H1 (cell line): ENCODE results near the gene CIRBP. TPM values are rescaled to one million over a fixed set of nuclear protein-coding genes. Genes with fewer than 3 reads are reported as not detected.
A peak's percentile ranks its signal among the peaks of the same experiment; 100 is the strongest.

ENCODE experiments used
- CTCF ChIA-PET: fragments of 300-600 bp; sonication (Branson Sonifier 250); formaldehyde crosslinking; loops from one replicate; lab custom pipeline; 2021; ENCODE audit not compliant: partially characterized antibody; lab: Charles Lee
- POLR2A ChIA-PET: fragments of 300-600 bp; sonication (Branson Sonifier 250); formaldehyde crosslinking; loops from one replicate; lab custom pipeline; 2021; ENCODE audit warnings: inconsistent platforms; ENCODE audit not compliant: partially characterized antibody; lab: Charles Lee
- DNase-seq, 2 experiments: peaks; one replicate each; pipeline versions ENCODE4 v3.0.0 to v3.0.0-alpha.2; 2010 to 2022; ENCODE audit warnings: low spot score in 2 of 2, low read depth in 1 of 2, mixed read lengths in 1 of 2
- FAIRE-seq: peaks from 2 replicates; lab custom pipeline; 2011; peaks lifted over from hg19 to GRCh38; lab: Jason Lieb, UNC
- H2AFZ ChIP-seq: 2 replicates; pipeline ENCODE4 v1.8.1; 2012; ENCODE audit warnings: low read length, inconsistent platforms
- H2AK5ac ChIP-seq: 2 replicates; pipeline ENCODE4 v1.6.1; 2013; ENCODE audit warnings: low read depth, low read length
- H2BK120ac ChIP-seq: replicated peaks from 2 replicates; pipeline ENCODE3; 2013; ENCODE audit warnings: low read depth, low read length, inconsistent platforms
- H2BK12ac ChIP-seq: 2 replicates; pipeline ENCODE4 v1.6.1; 2013; ENCODE audit warnings: low read depth, low read length
- H2BK15ac ChIP-seq: 2 replicates; pipeline ENCODE4 v1.6.1; 2013; ENCODE audit warnings: low read length
- H2BK20ac ChIP-seq: 2 replicates; pipeline ENCODE4 v1.6.1; 2013; ENCODE audit warnings: low read length
- H2BK5ac ChIP-seq: 2 replicates; pipeline ENCODE4 v1.6.1; 2013; ENCODE audit warnings: low read depth, low read length
- H3K14ac ChIP-seq: 2 replicates; pipeline ENCODE4 v1.6.1; 2013; ENCODE audit warnings: inconsistent platforms; ENCODE audit not compliant: insufficient read length
- H3K18ac ChIP-seq: 2 replicates; pipeline ENCODE4 v1.6.1; 2013; ENCODE audit warnings: low read length; ENCODE audit errors: extremely low read depth
- H3K23ac ChIP-seq: 2 replicates; pipeline ENCODE4 v1.6.1; 2013; ENCODE audit warnings: inconsistent platforms; ENCODE audit not compliant: insufficient read length
- H3K23me2 ChIP-seq: 2 replicates; pipeline ENCODE4 v1.6.1; 2013; ENCODE audit warnings: low read depth, low read length
- H3K27ac ChIP-seq: 2 replicates; pipeline ENCODE4 v1.6.1; 2011; ENCODE audit warnings: low read depth, low read length, inconsistent platforms
- H3K27me3 ChIP-seq, 4 experiments: replicated peaks in 1 of 4; 1 replicate in 1 of 4; 2 replicates in 3 of 4; pipeline versions ENCODE4 v1.6.1 to v1.8.1; 2011 to 2013; ENCODE audit warnings: low read length in 3 of 4, mild to moderate bottlenecking in 3 of 4, inconsistent platforms in 2 of 4, mixed read lengths in 2 of 4, moderate library complexity in 1 of 4; ENCODE audit not compliant: control insufficient read depth in 3 of 4, insufficient read depth in 3 of 4; ENCODE audit errors: extremely low read depth in 1 of 4
- H3K36me3 ChIP-seq, 4 experiments: 2 replicates each; pipeline versions ENCODE4 v1.6.1 to v1.8.1; 2011 to 2013; ENCODE audit warnings: mild to moderate bottlenecking in 4 of 4, low read length in 3 of 4, moderate library complexity in 2 of 4, control low read depth in 1 of 4, inconsistent platforms in 1 of 4; ENCODE audit not compliant: insufficient read depth in 4 of 4, control insufficient read depth in 2 of 4
- H3K4ac ChIP-seq: replicated peaks from 2 replicates; pipeline ENCODE3; 2013; ENCODE audit warnings: low read length, low read depth, mixed read lengths, inconsistent platforms; ENCODE audit not compliant: insufficient read length
- H3K4me1 ChIP-seq, 4 experiments: replicated peaks in 1 of 4; 1 replicate in 1 of 4; 2 replicates in 3 of 4; pipeline versions ENCODE4 v1.6.1 to v1.8.1; 2011 to 2013; ENCODE audit warnings: low read length in 3 of 4, inconsistent platforms in 2 of 4, mixed read lengths in 1 of 4; ENCODE audit not compliant: insufficient read depth in 4 of 4, control insufficient read depth in 3 of 4
- H3K4me2 ChIP-seq, 2 experiments: 2 replicates each; pipeline versions ENCODE4 v1.6.1 to v1.8.1; 2011 to 2013; ENCODE audit warnings: low read depth in 2 of 2, low read length in 2 of 2, control low read depth in 1 of 2, inconsistent platforms in 1 of 2, mild to moderate bottlenecking in 1 of 2; ENCODE audit not compliant: insufficient read depth in 1 of 2
- H3K4me3 ChIP-seq, 4 experiments: fragments of 200-600, 300-600 bp in 1 of 4; sonication (generic), shearing (Covaris generic), sonication (Bioruptor Twin) in 1 of 4; 2 replicates each; pipeline versions ENCODE4 v1.5.1 to v1.8.1; 2011 to 2016; ENCODE audit warnings: low read length in 4 of 4, low read depth in 3 of 4, control low read depth in 2 of 4, inconsistent platforms in 2 of 4, mild to moderate bottlenecking in 2 of 4, mixed read lengths in 1 of 4, moderate library complexity in 1 of 4; ENCODE audit not compliant: insufficient read depth in 2 of 4; ENCODE audit errors: extremely low read depth in 1 of 4
- H3K56ac ChIP-seq: replicated peaks from 2 replicates; pipeline ENCODE3; 2013; ENCODE audit warnings: low read depth, mild to moderate bottlenecking, mixed read lengths, low read length, inconsistent platforms; ENCODE audit not compliant: insufficient read length
- H3K79me1 ChIP-seq: 2 replicates; pipeline ENCODE4 v1.6.1; 2013; ENCODE audit warnings: low read depth, low read length, control low read depth
- H3K79me2 ChIP-seq, 2 experiments: 2 replicates each; pipeline versions ENCODE4 v1.6.1 to v1.8.1; 2012 to 2013; ENCODE audit warnings: low read length in 2 of 2, mild to moderate bottlenecking in 2 of 2, inconsistent platforms in 1 of 2; ENCODE audit not compliant: insufficient read depth in 2 of 2, control insufficient read depth in 1 of 2
- H3K9ac ChIP-seq, 4 experiments: replicated peaks in 1 of 4; 1 replicate in 1 of 4; 2 replicates in 3 of 4; pipeline versions ENCODE4 v1.6.1 to v1.8.1; 2011 to 2013; ENCODE audit warnings: low read depth in 3 of 4, low read length in 3 of 4, control low read depth in 2 of 4, mild to moderate bottlenecking in 2 of 4, moderate library complexity in 2 of 4, inconsistent platforms in 1 of 4; ENCODE audit errors: extremely low read depth in 1 of 4
- H3K9me3 ChIP-seq, 2 experiments: 2 replicates each; pipeline versions ENCODE4 v1.6.1 to v1.8.1; 2012 to 2013; ENCODE audit warnings: mild to moderate bottlenecking in 2 of 2, moderate library complexity in 2 of 2, control low read depth in 1 of 2, inconsistent platforms in 1 of 2, low read depth in 1 of 2, low read length in 1 of 2, mixed read lengths in 1 of 2; ENCODE audit not compliant: insufficient read depth in 2 of 2
- H4K20me1 ChIP-seq, 2 experiments: replicated peaks in 1 of 2; 2 replicates each; pipeline versions ENCODE3 to v1.8.1; 2011 to 2013; ENCODE audit warnings: inconsistent platforms in 2 of 2, low read length in 2 of 2, mild to moderate bottlenecking in 1 of 2; ENCODE audit not compliant: insufficient read depth in 2 of 2, control insufficient read depth in 1 of 2
- H4K5ac ChIP-seq: 2 replicates; pipeline ENCODE4 v1.6.1; 2013; ENCODE audit warnings: low read length, low read depth, mixed read lengths, inconsistent platforms; ENCODE audit not compliant: insufficient read length
- H4K8ac ChIP-seq: 2 replicates; pipeline ENCODE4 v1.8.0; 2013; ENCODE audit warnings: mild to moderate bottlenecking, moderate library complexity, low read length, inconsistent platforms; ENCODE audit not compliant: insufficient read depth; ENCODE audit errors: extremely low read depth
- H4K91ac ChIP-seq: replicated peaks from 2 replicates; pipeline ENCODE3; 2013; ENCODE audit warnings: low read length, mixed read lengths, inconsistent platforms; ENCODE audit not compliant: insufficient read length
- BCL11A ChIP-seq, 2 experiments: IDR thresholded peaks; one replicate each; pipeline ENCODE4 v1.6.1; 2011; ENCODE audit warnings: low read depth in 2 of 2, low read length in 2 of 2, mild to moderate bottlenecking in 2 of 2
- EP300 ChIP-seq, 2 experiments: IDR thresholded peaks; 1 replicate in 1 of 2; 2 replicates in 1 of 2; pipeline ENCODE4 v1.6.1; 2011 to 2012; ENCODE audit warnings: low read depth in 2 of 2, low read length in 2 of 2, mild to moderate bottlenecking in 2 of 2, borderline replicate concordance in 1 of 2, inconsistent platforms in 1 of 2, moderate library complexity in 1 of 2
- GABPA ChIP-seq: IDR thresholded peaks from 2 replicates; pipeline ENCODE4 v1.6.1; 2011; ENCODE audit warnings: mild to moderate bottlenecking, low read length, moderate library complexity, borderline replicate concordance; ENCODE audit not compliant: insufficient read depth
- POLR2AphosphoS5 ChIP-seq: IDR thresholded peaks from 2 replicates; pipeline ENCODE4 v1.6.1; 2011; ENCODE audit warnings: low read depth, low read length
- TAF7 ChIP-seq: optimal IDR thresholded peaks from 2 replicates; pipeline ENCODE3; 2011; ENCODE audit warnings: low read depth, mild to moderate bottlenecking, inconsistent platforms, low read length, moderate library complexity, borderline replicate concordance
- WGBS, 2 experiments: shearing (Covaris generic) in 1 of 2; methylation state at CpG; one replicate each; pipeline versions ENCODE4 v1.1.6 to v1.1.7; 2013 to 2015; ENCODE audit warnings: low lambda C conversion rate in 2 of 2, mixed read lengths in 2 of 2, inconsistent platforms in 1 of 2, low coverage in 1 of 2, missing lambda C conversion rate in 1 of 2; ENCODE audit not compliant: insufficient replicate concordance in 2 of 2, insufficient coverage in 1 of 2, insufficient read length in 1 of 2; ENCODE audit errors: extremely low coverage in 1 of 2, missing lambda C conversion rate in 1 of 2; 5-methylcytosine and 5-hydroxymethylcytosine counted together
- polyA plus RNA-seq, 7 experiments: library from polyadenylated mRNA; depleted of rRNA in 3 of 7; stranded (reverse) in 5 of 7; unstranded in 2 of 7; fragments of >200 nt in 5 of 7; fragments of 200-250 nt in 2 of 7; gene quantifications; 1 replicate in 5 of 7; 2 replicates in 1 of 7; 4 replicates in 1 of 7; pipeline versions ENCODE4 v1.2.1 to v1.2.3, GENCODE V29; 2011 to 2013; ENCODE audit warnings: missing spikeins in 2 of 7, mixed read lengths in 2 of 7
- total RNA-seq: library from RNA; stranded (reverse); fragmentation: NEBNext Ultra II Directional; extraction: Animal tissue kit (Norgen Biotek cat#: 25700); gene quantifications from 2 replicates; pipeline ENCODE4 v1.2.1, GENCODE V29; 2021

Gene CIRBP
- total and polyA plus RNA-seq, 2 of the 8 experiments (the other 6 are each of a cell fraction or from before 2014, with no cell fraction given), result 175 to 199 TPM

GRCh38 chr19:1277061-1277460 is 7.9 kb downstream of the CIRBP start:
- Histone ChIP-seq H3K4ac (no peak overlapping the region), H3K9me3 (no peaks in the 10 kb centered on the region), H3K56ac (no peak overlapping the region), H2BK12ac (0 out of 2 replicates have a peak overlapping the region, but pooled peaks have one; percentile 17), H3K79me1 (peaks cover 15% of the 10 kb centered on the region), H4K5ac (no peak overlapping the region), H2AK5ac (peak overlapping the region; percentile 67; the same call in 1 of the 2 replicates), H4K8ac (no peak overlapping the region; the same call in 1 of the 2 replicates), H2BK20ac (no peak overlapping the region), H3K27ac (no peak overlapping the region), H2BK15ac (no peak overlapping the region), H3K18ac (no peak overlapping the region), H3K23me2 (peaks cover 10% of the 10 kb centered on the region; the same call in 1 of the 2 replicates), H3K27me3 (no peaks in the 10 kb centered on the region), H3K4me2 (peak overlapping the region in 1 of 2 experiments; percentile 80; a peak in 1 of 4 replicates), H2AFZ (no peak overlapping the region), H3K9ac (no peak overlapping the region), H3K36me3 (peaks cover 16 to 33% (median 26%) of the 10 kb centered on the region in 4 experiments), H4K20me1 (peaks cover 2 to 20% of the 10 kb centered on the region in 2 experiments), H3K23ac (no peak overlapping the region), H2BK120ac (no peak overlapping the region), H3K14ac (no peak overlapping the region), H3K4me3 (no peak overlapping the region; a peak in 1 of 8 replicates), H2BK5ac (no peak overlapping the region), H3K79me2 (peaks cover 0 to 14% of the 10 kb centered on the region in 2 experiments; a peak in 1 of 4 replicates), H3K4me1 (peaks cover 0 to 18% (median 14%) of the 10 kb centered on the region in 4 experiments; a peak in 5 of 7 replicates), H4K91ac (no peak overlapping the region)
- TF ChIP-seq POLR2AphosphoS5 (0 out of 2 replicates have a peak, but pooled peaks have one; percentile 10), EP300 (IDR thresholded peaks at IDR 0.05; ENCODE audit: borderline replicate concordance in 1 of 2, low read depth in 2 of 2, low read length in 2 of 2) (no peak), BCL11A (IDR thresholded peaks at IDR 0.05; ENCODE audit: low read depth in 2 of 2, low read length in 2 of 2) (no peak), TAF7 (no peak), GABPA (no peak)
- 99% methylated on average over 12 of the region's 15 CpGs; no CpG with 5 or more reads in 1 of the 2 experiments for WGBS, 2 experiments
- ChIA-PET POLR2A (interaction anchor here (1.4 to 11.4 kb wide), 3 partner anchors 16 to 103 kb away, joined by 5 to 331 read pairs (median 5); partner anchors contain the start of gene CIRBP), CTCF (interaction anchor here (1.0 to 4.0 kb wide), 5 partner anchors 33 to 106 kb away, joined by 3 to 14 read pairs (median 4); no protein-coding TSS in a partner anchor)
- DNase-seq, result no peak
- no peak for FAIRE-seq
